Lower lobe of right lung (tissue), 2 donors: ENCODE data around the gene CXXC5. TPM values are rescaled to one million over a fixed set of nuclear protein-coding genes. Genes with fewer than 3 reads are reported as not detected.

Experiments used
- ATAC-seq, 2 donors: fragments of 200-7000 bp; cut with Tn5 transposase; one replicate each; pipeline ENCODE4 v1.9.1; 2020 to 2022; ENCODE audit warnings: mild to moderate bottlenecking in 2 of 2, moderate library complexity in 2 of 2
- DNase-seq: peaks from one replicate; pipeline ENCODE4 v3.0.0-alpha.2; 2020
- H3K27ac ChIP-seq: fragments of 200-600 bp; one replicate; pipeline ENCODE4 v1.8.0; 2022
- H3K27me3 ChIP-seq: fragments of 200-600 bp; one replicate; pipeline ENCODE4 v1.8.0; 2022; ENCODE audit warnings: low read depth
- H3K36me3 ChIP-seq: fragments of 200-600 bp; one replicate; pipeline ENCODE4 v1.8.0; 2022; ENCODE audit warnings: mild to moderate bottlenecking
- H3K4me1 ChIP-seq: fragments of 200-600 bp; one replicate; pipeline ENCODE4 v1.8.0; 2022
- H3K4me3 ChIP-seq: fragments of 200-600 bp; one replicate; pipeline ENCODE4 v1.8.0; 2022; ENCODE audit warnings: mild to moderate bottlenecking
- H3K9me3 ChIP-seq: fragments of 200-600 bp; one replicate; pipeline ENCODE4 v1.8.0; 2022
- CTCF ChIP-seq: fragments of 200-600 bp; IDR thresholded peaks from one replicate; pipeline ENCODE4 v1.8.0; 2022; ENCODE audit warnings: antibody characterized with exemption, mild to moderate bottlenecking
- intact Hi-C: fragments of 100-400 bp; cut with DNase I; formaldehyde crosslinking; loops from one replicate; pipeline ENCODE4 v1.11.0; 2022
- total RNA-seq: library from RNA; stranded (reverse); fragmentation: NEBNext Ultra II Directional; extraction: Animal tissue kit (Norgen Biotek cat#: 25700); gene quantifications from one replicate; pipeline ENCODE4 v1.2.1, GENCODE V29; 2021
- donor health status: DM: no; HTN: yes; CAD: no; lungs with severe emphysema.

CXXC5 gene
- total RNA-seq, 1 donor from 2014 or later = 27.3 TPM

- intact Hi-C loops = no loop called here
- H3K4me3 ChIP-seq = no peak overlapping the region
- DNase-seq = no peak
- ATAC-seq = peak; percentile 49 to 51
- H3K27me3 ChIP-seq = no peaks in the 10 kb centered on the region
- no peaks in the 10 kb centered on the region for H3K9me3 ChIP-seq
- no peak for TF ChIP-seq CTCF
- H3K36me3 ChIP-seq = no peaks in the 10 kb centered on the region
- H3K4me1 ChIP-seq = peaks cover 44% of the 10 kb centered on the region
- peak overlapping the region; percentile 8 for H3K27ac ChIP-seq
These were observed 5.0 kb upstream of the CXXC5 start for GRCh38 chr5:139642891-139643871.

- ATAC-seq (no peak), DNase-seq (no peak)
- H3K36me3 ChIP-seq = no peaks in the 10 kb centered on the region
- no peak for TF ChIP-seq CTCF
- H3K27ac ChIP-seq = no peak overlapping the region
- no peaks in the 10 kb centered on the region for H3K9me3 ChIP-seq
- no peaks in the 10 kb centered on the region for H3K27me3 ChIP-seq
- H3K4me1 ChIP-seq = peaks cover 37% of the 10 kb centered on the region
- intact Hi-C loops = no loop called here
- no peak overlapping the region for H3K4me3 ChIP-seq
These were observed 4.1 kb upstream of the CXXC5 start for GRCh38 chr5:139644001-139644456.

GRCh38 chr5:139644646-139645429 lies 3.3 kb upstream of the CXXC5 start:
- intact Hi-C loops = no loop called here
- Histone ChIP-seq H3K4me3 (no peak overlapping the region), H3K4me1 (peaks cover 41% of the 10 kb centered on the region), H3K9me3 (no peaks in the 10 kb centered on the region), H3K36me3 (no peaks in the 10 kb centered on the region), H3K27me3 (no peaks in the 10 kb centered on the region), H3K27ac (no peak overlapping the region)
- no peak for TF ChIP-seq CTCF
- no peak for ATAC-seq
- no peak for DNase-seq

GRCh38 chr5:139645430-139645871 lies 2.7 kb upstream of the CXXC5 start:
- Histone ChIP-seq H3K9me3 (no peaks in the 10 kb centered on the region), H3K36me3 (no peaks in the 10 kb centered on the region), H3K27me3 (no peaks in the 10 kb centered on the region), H3K4me3 (no peak overlapping the region), H3K4me1 (peaks cover 43% of the 10 kb centered on the region), H3K27ac (no peak overlapping the region)
- no peak for ATAC-seq
- intact Hi-C loops = no loop called here
- no peak for TF ChIP-seq CTCF
- no peak for DNase-seq

- no peaks in the 10 kb centered on the region for H3K27me3 ChIP-seq
- peaks cover 49% of the 10 kb centered on the region for H3K4me1 ChIP-seq
- no peak for DNase-seq
- TF ChIP-seq CTCF = no peak
- no peak for ATAC-seq
- no peak overlapping the region for H3K27ac ChIP-seq
- intact Hi-C loops = no loop called here
- no peaks in the 10 kb centered on the region for H3K9me3 ChIP-seq
- H3K36me3 ChIP-seq = no peaks in the 10 kb centered on the region
- H3K4me3 ChIP-seq = no peak overlapping the region
These were observed 2.0 kb upstream of the CXXC5 start for GRCh38 chr5:139646111-139646510.
